Spleen (tissue), 7 donors: Measurements from ENCODE around the gene DDR1.

Experiments
- CTCF ChIP-seq, 11 experiments: fragments of 200-600 bp in 7 of 11; fragments of 450-650 bp in 4 of 11; sonication (generic) in 4 of 11; IDR thresholded peaks in 8 of 11; conservative IDR thresholded peaks in 3 of 11; 1 replicate in 7 of 11; 2 replicates in 4 of 11; pipeline versions ENCODE4 v1.4.0 to v1.8.0; 2016 to 2021; ENCODE audit warnings: antibody characterized with exemption in 11 of 11, inconsistent platforms in 4 of 11, mild to moderate bottlenecking in 1 of 11
- POLR2A ChIP-seq, 3 donors: fragments of 450-650 bp; IDR thresholded peaks; one replicate each; pipeline ENCODE4 v1.5.1; 2017; ENCODE audit warnings: antibody characterized with exemption in 3 of 3, mild to moderate bottlenecking in 1 of 3
- POLR2AphosphoS5 ChIP-seq, 3 donors: sonication (generic); formaldehyde crosslinking; IDR thresholded peaks; one replicate each; pipeline ENCODE4 v1.5.1; 2017; ENCODE audit warnings: antibody characterized with exemption in 3 of 3
- donor health status: DM: no; HTN: no; CAD: no; lungs with moderate emphysema.
- donor health status: DM: no; HTN: no; CAD: no.
- donor health status: DM: no; HTN: no; CAD: no.

GRCh38 chr6:30917487-30917886 lies 33.2 kb downstream of the DDR1 start:
- TF ChIP-seq CTCF (IDR thresholded peaks at IDR 0.05 in 8 of 11, conservative IDR thresholded peaks at IDR 0.05 in 3 of 11) (no peak), POLR2A (IDR thresholded peaks at IDR 0.05) (no peak), POLR2AphosphoS5 (IDR thresholded peaks at IDR 0.05) (no peak)
